Caco-2 (cell line): Measurements from ENCODE around the gene SYT14. TPM values are rescaled to one million over a fixed set of nuclear protein-coding genes. Genes with fewer than 3 reads are reported as not detected.

ENCODE experiments used
- BruUV-seq: library from RNA; stranded (reverse); fragments of 400-500 nt; replicated peaks from 2 replicates; lab custom pipeline; 2021; lab: Mats Ljungman, UMichigan
- CTCF ChIA-PET: fragments of 300-600 bp; sonication (Branson Sonifier 250); formaldehyde crosslinking; loops from one replicate; lab custom pipeline; 2022; ENCODE audit warnings: antibody characterized with exemption; lab: Charles Lee
- POLR2A ChIA-PET: fragments of 300-600 bp; sonication (Branson Sonifier 250); formaldehyde crosslinking; loops from one replicate; lab custom pipeline; 2022; ENCODE audit warnings: antibody characterized with exemption; lab: Charles Lee
- DNase-seq, 2 experiments: peaks; one replicate each; pipeline versions ENCODE4 v3.0.0 to v3.0.0-alpha.2; 2020 to 2022
- H3K27me3 ChIP-seq: replicated peaks from 2 replicates; pipeline ENCODE4 v1.6.0; 2011; ENCODE audit warnings: low read length; ENCODE audit not compliant: control insufficient read depth, insufficient read depth
- H3K36me3 ChIP-seq: 2 replicates; pipeline ENCODE4 v1.5.1; 2011; ENCODE audit warnings: low read length; ENCODE audit not compliant: control insufficient read depth, insufficient read depth
- H3K4me1 ChIP-seq: fragments of 250-450 bp; sonication (Bioruptor Pico); 2 replicates; pipeline ENCODE4 v1.5.1; 2020; ENCODE audit warnings: mild to moderate bottlenecking
- H3K4me3 ChIP-seq: 2 replicates; pipeline ENCODE4 v1.5.1; 2011; ENCODE audit warnings: low read depth, mild to moderate bottlenecking, control low read depth, low read length
- H3K9me3 ChIP-seq: fragments of 250-450 bp; sonication (Bioruptor Pico); 2 replicates; pipeline ENCODE4 v1.5.1; 2020; ENCODE audit warnings: mild to moderate bottlenecking, moderate library complexity
- H3K27ac Mint-ChIP-seq: one replicate; pipeline ENCODE4 v1.8.0; 2022; ENCODE audit warnings: mixed read lengths; ENCODE audit not compliant: unreplicated experiment
- H3K27me3 Mint-ChIP-seq: one replicate; pipeline ENCODE4 v1.8.0; 2022; ENCODE audit warnings: mixed read lengths; ENCODE audit not compliant: insufficient read depth, unreplicated experiment
- H3K36me3 Mint-ChIP-seq: one replicate; pipeline ENCODE4 v1.8.0; 2022; ENCODE audit warnings: mild to moderate bottlenecking, mixed read lengths; ENCODE audit not compliant: insufficient read depth, unreplicated experiment
- H3K4me1 Mint-ChIP-seq: one replicate; pipeline ENCODE4 v1.8.0; 2022; ENCODE audit warnings: low read depth, mixed read lengths; ENCODE audit not compliant: unreplicated experiment
- H3K4me3 Mint-ChIP-seq: one replicate; pipeline ENCODE4 v1.8.0; 2022; ENCODE audit warnings: mild to moderate bottlenecking, moderate library complexity, mixed read lengths; ENCODE audit not compliant: unreplicated experiment
- H3K9me3 Mint-ChIP-seq: one replicate; pipeline ENCODE4 v1.8.0; 2022; ENCODE audit warnings: mixed read lengths; ENCODE audit not compliant: unreplicated experiment
- intact Hi-C: fragments of 100-400 bp; cut with micrococcal nuclease; formaldehyde crosslinking; loops from one replicate; pipeline ENCODE4 v1.10.0; 2022; ENCODE audit not compliant: unreplicated experiment
- total RNA-seq: library from RNA; stranded (reverse); gene quantifications from 2 replicates; pipeline ENCODE4 v1.2.3, GENCODE V29; 2022
- TF ChIP-seq, protein P1 (sequence below), 2 experiments: fragments of 200-600 bp in 1 of 2; IDR thresholded peaks; 1 replicate in 1 of 2; 2 replicates in 1 of 2; pipeline versions ENCODE4 v1.5.1 to v1.8.0; 2011 to 2022; ENCODE audit warnings: antibody characterized with exemption in 1 of 2, control low read depth in 1 of 2, inconsistent platforms in 1 of 2, low read depth in 1 of 2, low read length in 1 of 2, mild to moderate bottlenecking in 1 of 2, moderate library complexity in 1 of 2; ENCODE audit not compliant: insufficient read depth in 1 of 2, severe bottlenecking in 1 of 2, unreplicated experiment in 1 of 2

The SYT14 gene
- total RNA-seq, 1 experiment from 2014 or later, result 0.18 TPM

- no peak overlapping the region for H3K4me3 Mint-ChIP-seq
- intact Hi-C loops, result no loop called here
- Histone ChIP-seq H3K27me3 (no peaks in the 10 kb centered on the region), H3K36me3 (no peaks in the 10 kb centered on the region), H3K9me3 (no peaks in the 10 kb centered on the region), H3K4me3 (no peak overlapping the region), H3K4me1 (peaks cover 18% of the 10 kb centered on the region)
- no TSS peak for BruUV-seq
- H3K9me3 Mint-ChIP-seq, result peaks cover 4% of the 10 kb centered on the region
- H3K4me1 Mint-ChIP-seq, result peaks cover 9% of the 10 kb centered on the region
- ChIA-PET CTCF (no interaction called here), POLR2A (no interaction called here)
- H3K27me3 Mint-ChIP-seq, result no peaks in the 10 kb centered on the region
- TF ChIP-seq, protein P1, sequence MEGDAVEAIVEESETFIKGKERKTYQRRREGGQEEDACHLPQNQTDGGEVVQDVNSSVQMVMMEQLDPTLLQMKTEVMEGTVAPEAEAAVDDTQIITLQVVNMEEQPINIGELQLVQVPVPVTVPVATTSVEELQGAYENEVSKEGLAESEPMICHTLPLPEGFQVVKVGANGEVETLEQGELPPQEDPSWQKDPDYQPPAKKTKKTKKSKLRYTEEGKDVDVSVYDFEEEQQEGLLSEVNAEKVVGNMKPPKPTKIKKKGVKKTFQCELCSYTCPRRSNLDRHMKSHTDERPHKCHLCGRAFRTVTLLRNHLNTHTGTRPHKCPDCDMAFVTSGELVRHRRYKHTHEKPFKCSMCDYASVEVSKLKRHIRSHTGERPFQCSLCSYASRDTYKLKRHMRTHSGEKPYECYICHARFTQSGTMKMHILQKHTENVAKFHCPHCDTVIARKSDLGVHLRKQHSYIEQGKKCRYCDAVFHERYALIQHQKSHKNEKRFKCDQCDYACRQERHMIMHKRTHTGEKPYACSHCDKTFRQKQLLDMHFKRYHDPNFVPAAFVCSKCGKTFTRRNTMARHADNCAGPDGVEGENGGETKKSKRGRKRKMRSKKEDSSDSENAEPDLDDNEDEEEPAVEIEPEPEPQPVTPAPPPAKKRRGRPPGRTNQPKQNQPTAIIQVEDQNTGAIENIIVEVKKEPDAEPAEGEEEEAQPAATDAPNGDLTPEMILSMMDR (IDR thresholded peaks at IDR 0.05; ENCODE audit: insufficient read depth in 1 of 2, low read depth in 1 of 2, low read length in 1 of 2, severe bottlenecking in 1 of 2, unreplicated experiment in 1 of 2), result no peak
- H3K27ac Mint-ChIP-seq, result no peak overlapping the region
- H3K36me3 Mint-ChIP-seq, result no peaks in the 10 kb centered on the region
- DNase-seq, result no peak
Measured at GRCh38 chr1:210092366-210092765, 154.3 kb downstream of the SYT14 start.

- POLR2A ChIA-PET, result no interaction called here
- no peaks in the 10 kb centered on the region for H3K27me3 Mint-ChIP-seq
- H3K27ac Mint-ChIP-seq, result no peak overlapping the region
Measured at GRCh38 chr1:210093461-210093860, 155.4 kb downstream of the SYT14 start.

DNA sequence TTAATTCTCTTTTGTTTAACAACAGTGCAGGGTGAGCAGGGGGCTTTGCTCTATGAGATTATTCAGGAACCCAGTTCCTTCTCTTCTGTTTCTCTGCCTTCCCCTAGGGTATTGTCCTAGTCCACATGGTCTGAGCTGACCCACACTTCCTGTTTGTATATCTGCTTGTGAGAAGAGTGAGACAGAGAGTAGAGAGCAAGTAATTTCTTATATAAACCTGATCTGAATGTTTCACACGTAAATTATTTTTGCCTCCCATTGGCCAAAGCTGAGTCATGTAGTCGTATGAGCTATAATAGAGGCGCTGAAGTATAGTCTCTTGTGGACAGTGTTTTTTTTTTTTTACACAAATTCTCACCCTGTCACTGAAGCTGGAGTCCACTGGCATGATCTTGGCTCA is 160.3 kb downstream of the SYT14 start:
- no peaks in the 10 kb centered on the region for H3K27me3 Mint-ChIP-seq
- ChIA-PET POLR2A (no interaction called here), CTCF (no interaction called here)
- Histone ChIP-seq H3K9me3 (no peaks in the 10 kb centered on the region), H3K4me3 (no peak overlapping the region), H3K27me3 (no peaks in the 10 kb centered on the region), H3K4me1 (peaks cover 20% of the 10 kb centered on the region), H3K36me3 (no peaks in the 10 kb centered on the region)
- H3K4me1 Mint-ChIP-seq, result peaks cover 6% of the 10 kb centered on the region
- TF ChIP-seq, protein P1 (IDR thresholded peaks at IDR 0.05; ENCODE audit: insufficient read depth in 1 of 2, low read depth in 1 of 2, low read length in 1 of 2, severe bottlenecking in 1 of 2, unreplicated experiment in 1 of 2), result no peak
- peaks cover 9% of the 10 kb centered on the region for H3K9me3 Mint-ChIP-seq
- DNase-seq, result no peak
- H3K36me3 Mint-ChIP-seq, result no peaks in the 10 kb centered on the region
- no peak overlapping the region for H3K4me3 Mint-ChIP-seq
- H3K27ac Mint-ChIP-seq, result peak overlapping the region; percentile 67
- intact Hi-C loops, result loop anchor here (5.0 kb wide), 1 partner anchor 271 kb away; the partner anchor contains the start of gene UTP25
- BruUV-seq, result no TSS peak

More at GRCh38 chr1:210093461-210093860, 155.4 kb downstream of the SYT14 start:
- Histone ChIP-seq H3K4me1 (peaks cover 20% of the 10 kb centered on the region), H3K4me3 (no peak overlapping the region), H3K27me3 (no peaks in the 10 kb centered on the region), H3K9me3 (no peaks in the 10 kb centered on the region), H3K36me3 (no peaks in the 10 kb centered on the region)
- DNase-seq, result no peak
- H3K36me3 Mint-ChIP-seq, result no peaks in the 10 kb centered on the region
- no peaks in the 10 kb centered on the region for H3K9me3 Mint-ChIP-seq
- intact Hi-C loops, result no loop called here
- CTCF ChIA-PET, result no interaction called here
- BruUV-seq, result no TSS peak
- TF ChIP-seq, protein P1 (IDR thresholded peaks at IDR 0.05; ENCODE audit: insufficient read depth in 1 of 2, low read depth in 1 of 2, low read length in 1 of 2, severe bottlenecking in 1 of 2, unreplicated experiment in 1 of 2), result no peak
- H3K4me1 Mint-ChIP-seq, result peaks cover 6% of the 10 kb centered on the region
- no peak overlapping the region for H3K4me3 Mint-ChIP-seq
